Measurements from ENCODE around the gene ZSCAN5B. TPM values are rescaled to one million over a fixed set of nuclear protein-coding genes. Genes with fewer than 3 reads are reported as not detected.

ZSCAN5B gene
- total and polyA plus RNA-seq, 2 of the 8 experiments (the other 6 are each of a cell fraction or from before 2014, with no cell fraction given): not detected

- Histone ChIP-seq H2BK15ac (ENCODE audit: low read length) (no peak overlapping the region), H2AFZ (ENCODE audit: low read length) (no peak overlapping the region), H2BK12ac (ENCODE audit: low read depth, low read length) (no peak overlapping the region), H3K4me2 (ENCODE audit: insufficient read depth in 1 of 2, low read depth in 2 of 2, low read length in 2 of 2) (no peak overlapping the region), H3K18ac (ENCODE audit: extremely low read depth, low read length) (no peak overlapping the region), H3K4ac (replicated peaks; ENCODE audit: insufficient read length, low read depth, low read length) (no peak overlapping the region), H2AK5ac (ENCODE audit: low read depth, low read length) (no peak overlapping the region), H3K4me3 (ENCODE audit: extremely low read depth in 1 of 4, insufficient read depth in 2 of 4, low read depth in 3 of 4, low read length in 4 of 4) (no peak overlapping the region), H3K56ac (replicated peaks; ENCODE audit: insufficient read length, low read depth, low read length) (no peak overlapping the region), H4K91ac (replicated peaks; ENCODE audit: insufficient read length, low read length) (no peak overlapping the region), H3K14ac (ENCODE audit: insufficient read length) (no peak overlapping the region), H3K23me2 (ENCODE audit: low read depth, low read length) (peaks cover 7% of the 10 kb centered on the region; the same call in 1 of the 2 replicates), H4K5ac (ENCODE audit: insufficient read length, low read depth, low read length) (no peak overlapping the region), H3K23ac (ENCODE audit: insufficient read length) (no peak overlapping the region), H4K20me1 (replicated peaks in 1 of 2; ENCODE audit: control insufficient read depth in 1 of 2, insufficient read depth in 2 of 2, low read length in 2 of 2) (peaks cover 0 to 9% of the 10 kb centered on the region in 2 experiments), H4K8ac (ENCODE audit: extremely low read depth, insufficient read depth, low read length) (no peak overlapping the region), H3K9me3 (ENCODE audit: insufficient read depth in 2 of 2, low read depth in 1 of 2, low read length in 1 of 2) (no peaks in the 10 kb centered on the region), H3K79me2 (ENCODE audit: control insufficient read depth in 1 of 2, insufficient read depth in 2 of 2, low read length in 2 of 2) (no peaks in the 10 kb centered on the region), H2BK5ac (ENCODE audit: low read depth, low read length) (no peak overlapping the region), H3K79me1 (ENCODE audit: low read depth, low read length) (no peaks in the 10 kb centered on the region), H3K4me1 (replicated peaks in 1 of 4; ENCODE audit: control insufficient read depth in 3 of 4, insufficient read depth in 4 of 4, low read length in 3 of 4) (no peaks in the 10 kb centered on the region), H2BK20ac (ENCODE audit: low read length) (no peak overlapping the region), H3K27me3 (replicated peaks in 1 of 4; ENCODE audit: control insufficient read depth in 3 of 4, extremely low read depth in 1 of 4, insufficient read depth in 3 of 4, low read length in 3 of 4) (no peaks in the 10 kb centered on the region), H3K36me3 (ENCODE audit: control insufficient read depth in 2 of 4, insufficient read depth in 4 of 4, low read length in 3 of 4) (peaks cover 0 to 19% (median 4%) of the 10 kb centered on the region in 4 experiments; a peak in 3 of 8 replicates), H2BK120ac (replicated peaks; ENCODE audit: low read depth, low read length) (no peak overlapping the region), H3K9ac (replicated peaks in 1 of 4; ENCODE audit: extremely low read depth in 1 of 4, low read depth in 3 of 4, low read length in 3 of 4) (no peak overlapping the region), H3K27ac (ENCODE audit: low read depth, low read length) (no peak overlapping the region)
- CTCF ChIA-PET (ENCODE audit: partially characterized antibody): interaction anchor here (0.8 to 2.0 kb wide), 5 partner anchors 9 to 148 kb away, joined by 3 to 8 read pairs (median 5); no protein-coding TSS in a partner anchor
- POLR2A ChIA-PET (ENCODE audit: partially characterized antibody): interaction anchor here (1.0 to 1.2 kb wide), 2 partner anchors 51 to 77 kb away, joined by 3 read pairs; no protein-coding TSS in a partner anchor
- FAIRE-seq (no peak), DNase-seq (ENCODE audit: low read depth in 1 of 2, low spot score in 2 of 2) (no peak)
- whole genome bisulfite sequencing, 2 experiments (ENCODE audit: extremely low coverage in 1 of 2, insufficient coverage in 1 of 2, insufficient read length in 1 of 2, insufficient replicate concordance in 2 of 2, low coverage in 1 of 2, low lambda C conversion rate in 2 of 2, missing lambda C conversion rate in 1 of 2): 86% methylated on average over 9 of the region's 9 CpGs; no CpG with 5 or more reads in 1 of the 2 experiments
- TF ChIP-seq BCL11A (IDR thresholded peaks at IDR 0.05; ENCODE audit: low read depth in 2 of 2, low read length in 2 of 2): no peak
These were observed 35.3 kb downstream of the ZSCAN5B start for GRCh38 chr19:56162258-56162657.

Measured in H1 (cell line).